GM19467 (cell line): ENCODE results near the gene POU6F2.
"Not testable (repeated sequence)": the region's sequence is repeated elsewhere in the genome, so short reads cannot be mapped to it uniquely, and the experiment has no call there.

Experiments used
- ATAC-seq: cut with Tn5 transposase; IDR thresholded peaks from one replicate; pipeline ENCODE4 v1.9.1; 2021; ENCODE audit warnings: mild to moderate bottlenecking, moderate library complexity; ENCODE audit not compliant: unreplicated experiment

The POU6F2 gene

DNA sequence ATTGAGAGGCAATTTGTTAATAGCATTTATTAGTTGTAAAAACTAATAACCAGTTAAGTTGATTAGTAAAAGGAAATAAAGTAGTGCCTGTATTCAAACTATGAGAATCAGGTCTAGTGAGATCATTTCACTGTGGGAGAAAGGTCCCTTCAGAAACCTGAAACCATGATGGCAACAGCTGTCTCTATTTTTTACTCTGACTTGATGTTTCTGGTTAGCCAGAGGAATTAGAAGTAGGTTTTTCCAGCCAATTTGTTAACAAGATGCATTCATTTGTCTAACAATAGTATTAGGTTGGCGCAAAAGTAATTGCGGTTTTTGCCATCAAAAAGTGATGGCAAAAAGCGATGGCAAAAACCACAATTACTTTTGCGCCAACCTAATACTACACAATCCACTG lies 316.3 kb downstream of the POU6F2 start:
- no peak for ATAC-seq

DNA sequence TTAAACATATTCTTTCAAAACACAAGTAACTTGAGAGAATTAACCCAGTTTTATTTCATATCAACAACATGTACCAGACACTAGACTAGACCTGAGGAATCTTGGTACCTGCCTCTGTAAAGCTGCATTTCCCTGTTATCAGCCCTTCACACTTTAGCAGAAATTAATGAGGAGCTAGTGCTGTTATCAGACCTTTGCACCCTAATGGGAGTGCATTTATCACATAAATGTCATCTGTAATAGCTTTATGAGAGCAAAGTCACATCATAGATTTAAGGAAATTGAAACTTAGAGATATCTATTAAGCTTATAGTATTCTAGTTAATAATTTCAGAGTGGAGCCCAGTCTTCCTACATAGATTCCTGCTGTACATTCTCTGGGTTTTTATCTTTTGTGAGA lies 318.1 kb downstream of the POU6F2 start:
- ATAC-seq, result no peak

DNA sequence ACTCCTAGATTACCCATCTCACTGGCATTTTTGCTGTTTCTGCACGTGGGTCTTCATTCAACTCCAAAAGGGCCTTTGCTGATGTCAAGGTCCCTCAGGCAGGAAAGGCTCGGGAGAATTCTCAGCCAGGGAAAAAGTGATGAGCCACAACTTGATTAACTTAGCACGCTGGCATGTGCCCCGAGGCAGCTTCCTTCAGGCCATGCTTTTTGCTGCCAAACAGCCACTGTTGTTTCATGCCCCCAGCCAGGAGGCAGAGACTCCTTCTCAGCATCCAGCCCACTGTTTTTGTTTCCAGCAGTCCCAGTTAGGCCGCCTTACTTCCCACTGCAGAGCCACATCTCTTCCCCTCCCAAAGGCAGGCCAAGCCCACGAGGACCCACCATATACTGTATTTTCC lies 322.0 kb downstream of the POU6F2 start:
- ATAC-seq, result no peak

DNA sequence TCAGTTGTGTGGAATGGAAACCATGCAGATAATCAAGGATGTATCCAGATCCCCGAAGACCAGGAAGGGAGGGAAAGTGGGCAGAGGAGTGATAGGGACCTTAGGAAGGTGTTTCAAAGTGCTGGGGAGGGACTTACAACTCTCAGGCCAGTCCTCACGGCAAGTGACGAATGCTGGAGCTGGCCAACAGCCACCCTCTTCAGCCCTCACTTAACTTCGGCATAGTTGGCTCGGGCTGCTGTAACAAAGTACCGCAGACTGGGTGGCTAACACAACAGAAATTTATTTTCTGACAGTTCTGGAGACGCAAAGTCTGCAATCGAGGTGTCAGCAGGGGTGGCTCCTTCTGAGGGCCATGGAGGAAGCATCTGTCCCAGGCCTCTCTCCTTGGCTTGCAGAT lies 322.6 kb downstream of the POU6F2 start:
- no peak for ATAC-seq

DNA sequence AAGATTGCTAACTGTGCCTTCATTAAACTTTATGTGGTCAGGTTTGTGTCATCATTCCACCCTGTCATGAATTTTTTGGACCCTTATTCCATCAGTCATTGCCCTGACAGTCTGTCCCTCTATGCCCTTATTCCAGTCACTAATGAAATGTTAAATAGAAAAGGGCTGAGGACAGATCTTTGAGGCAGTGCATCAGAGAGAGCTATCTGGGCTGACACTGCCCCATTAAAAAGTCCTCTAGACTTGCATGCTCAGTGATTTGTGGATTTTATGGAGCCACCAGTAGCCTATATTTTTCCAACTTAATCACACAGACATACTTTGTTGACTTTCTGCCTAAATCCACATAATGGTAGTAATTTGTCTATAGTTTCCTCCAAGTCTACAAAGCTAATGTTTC lies 323.8 kb downstream of the POU6F2 start:
- no peak for ATAC-seq

DNA sequence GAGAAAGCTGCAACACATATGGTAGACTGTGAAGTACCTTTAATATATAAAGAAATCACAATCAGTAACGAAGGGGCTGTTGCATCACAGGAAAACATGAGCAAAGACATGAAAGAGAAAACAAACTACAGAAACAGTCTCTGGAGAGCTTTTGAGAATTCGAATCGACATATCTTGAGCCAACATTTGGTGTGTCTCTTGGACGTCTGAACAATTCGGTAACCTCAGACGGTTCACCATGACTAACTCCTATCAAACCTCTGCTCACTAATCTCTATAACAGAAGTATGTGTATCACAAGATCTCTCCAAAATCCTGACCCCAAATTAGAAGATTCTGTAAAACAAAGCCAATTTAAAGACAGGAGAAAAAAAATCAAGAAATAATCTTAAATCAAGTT lies 326.5 kb downstream of the POU6F2 start:
- no peak for ATAC-seq

DNA sequence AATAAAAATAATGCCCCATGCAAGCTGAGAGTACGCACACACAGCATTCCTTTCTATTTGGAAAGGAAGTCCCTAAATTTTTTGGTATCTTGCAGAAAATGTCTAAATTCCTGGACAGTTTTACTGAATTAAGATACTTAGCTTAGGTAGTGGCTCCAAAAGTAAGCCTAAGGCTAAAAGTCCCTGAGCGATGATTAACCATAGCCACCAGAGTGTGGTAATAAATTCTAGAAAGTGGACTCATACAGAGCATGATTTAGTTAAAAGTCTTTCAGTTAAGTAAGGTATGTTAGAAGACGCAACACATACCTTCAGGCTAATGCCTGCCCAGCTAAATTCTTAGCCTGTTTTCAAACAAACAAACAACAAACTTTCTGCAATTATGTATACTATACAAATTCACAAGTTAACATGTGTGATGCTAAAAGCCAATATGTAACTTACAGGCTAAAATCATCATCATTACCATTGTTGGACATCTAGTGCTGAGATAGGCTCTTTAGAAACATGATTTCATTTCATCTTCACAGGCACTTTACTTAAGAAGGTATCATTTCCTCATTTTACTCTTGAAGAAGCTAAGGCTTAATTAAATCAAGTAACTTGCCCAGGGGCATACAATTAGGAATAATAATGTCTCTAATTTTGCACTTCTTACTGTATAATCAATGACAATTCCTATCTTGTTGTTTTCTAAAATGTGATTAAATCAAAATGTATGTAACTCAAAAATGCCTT lies 327.1 kb downstream of the POU6F2 start:
- ATAC-seq, result no peak

DNA sequence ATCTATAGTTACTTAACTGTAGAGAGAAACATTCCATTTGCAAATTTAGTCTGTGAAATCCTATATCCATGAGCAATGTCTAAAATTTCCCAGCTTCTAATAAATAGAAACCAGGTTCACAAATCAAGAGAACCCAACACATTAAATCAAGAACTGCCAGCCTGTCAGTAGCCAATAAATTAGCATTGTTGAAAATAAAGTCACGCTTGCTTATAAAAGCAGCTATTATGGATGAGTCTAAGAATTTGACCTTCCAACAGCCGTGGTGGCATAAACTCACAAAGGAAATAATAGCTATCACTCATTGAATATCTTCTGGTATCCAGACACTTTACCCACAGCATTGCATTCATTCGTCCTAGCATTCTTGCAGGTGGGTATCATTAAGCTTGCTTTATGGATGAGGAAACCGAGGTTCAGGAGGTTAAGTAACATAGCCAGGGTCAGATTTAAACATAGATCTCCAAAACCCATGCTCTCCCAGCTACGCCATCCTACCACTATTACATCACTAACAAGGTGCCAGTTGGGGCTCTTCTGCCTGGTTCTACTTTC lies 328.4 kb downstream of the POU6F2 start:
- no peak for ATAC-seq

DNA sequence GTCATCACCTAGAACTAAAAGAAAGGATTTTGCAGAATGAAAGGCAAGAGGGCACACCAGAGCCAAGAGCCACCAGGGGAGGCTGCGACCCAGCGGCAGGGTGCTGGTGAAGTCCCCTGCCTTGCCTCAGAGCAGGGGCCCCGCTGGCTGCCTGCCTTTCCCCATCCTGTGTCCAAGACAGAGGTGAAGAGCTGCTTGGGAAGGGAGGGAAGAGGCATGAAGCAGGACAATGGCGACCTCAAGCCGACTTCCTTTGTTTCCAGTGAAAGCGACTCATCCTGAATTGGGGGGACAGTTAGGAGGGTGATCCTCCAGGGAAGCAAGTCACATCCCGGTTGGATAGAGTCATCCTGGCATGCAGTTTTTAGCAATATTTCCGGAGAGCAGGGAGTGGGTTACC lies 333.0 kb downstream of the POU6F2 start:
- no peak for ATAC-seq

DNA sequence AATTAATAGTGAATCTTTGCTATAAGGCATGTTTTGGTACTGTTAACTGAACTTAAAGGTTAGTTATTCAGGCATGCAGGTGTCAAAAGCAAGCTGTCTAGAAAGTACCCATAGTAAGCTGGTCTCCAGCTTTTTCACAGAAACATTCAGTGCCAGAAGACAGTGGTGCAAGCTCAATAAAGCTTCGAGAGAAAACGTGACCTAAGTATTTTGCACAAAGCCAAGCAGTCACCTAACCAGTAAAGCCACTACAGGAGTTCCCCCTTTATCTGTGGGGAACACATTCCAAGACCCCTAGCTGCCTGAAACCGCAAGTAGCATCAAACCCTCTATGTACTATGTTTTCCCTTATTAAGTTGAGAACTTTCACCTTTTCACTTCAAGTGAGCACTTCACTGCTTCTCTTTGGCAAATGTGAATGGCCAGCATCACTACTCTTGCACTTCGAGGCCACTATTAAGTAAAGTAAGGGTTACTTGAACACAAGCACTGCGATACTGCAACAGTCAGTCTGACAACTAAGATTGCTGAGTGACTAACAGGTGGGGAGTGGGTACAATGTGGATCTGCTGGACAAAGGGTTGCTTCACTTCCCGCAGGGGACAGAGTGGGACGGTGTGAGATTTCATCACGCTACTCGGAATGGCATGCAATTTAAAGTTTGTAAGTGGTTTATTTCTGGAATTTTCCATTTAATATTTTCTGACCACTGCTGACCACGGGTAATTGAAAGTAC lies 334.7 kb downstream of the POU6F2 start:
- no peak for ATAC-seq

DNA sequence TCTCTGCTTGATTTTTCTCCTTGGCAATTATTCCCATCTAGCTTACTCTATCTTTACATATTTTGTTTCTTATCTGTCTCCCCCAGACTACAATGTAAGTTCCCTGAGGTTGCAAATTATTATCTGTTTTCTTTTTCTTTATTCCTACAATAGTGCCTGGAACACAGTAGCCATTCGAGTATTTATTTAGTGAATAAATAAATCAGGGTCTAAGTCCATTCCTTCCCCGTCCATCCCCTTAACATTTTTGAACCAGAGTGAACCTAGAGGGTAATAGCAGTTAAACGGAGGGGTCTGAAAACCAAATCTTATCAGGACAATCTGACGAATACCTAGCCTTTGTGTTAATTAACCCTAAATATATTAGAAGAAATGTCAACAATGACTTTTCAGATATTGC lies 335.7 kb downstream of the POU6F2 start:
- ATAC-seq, result no peak

DNA sequence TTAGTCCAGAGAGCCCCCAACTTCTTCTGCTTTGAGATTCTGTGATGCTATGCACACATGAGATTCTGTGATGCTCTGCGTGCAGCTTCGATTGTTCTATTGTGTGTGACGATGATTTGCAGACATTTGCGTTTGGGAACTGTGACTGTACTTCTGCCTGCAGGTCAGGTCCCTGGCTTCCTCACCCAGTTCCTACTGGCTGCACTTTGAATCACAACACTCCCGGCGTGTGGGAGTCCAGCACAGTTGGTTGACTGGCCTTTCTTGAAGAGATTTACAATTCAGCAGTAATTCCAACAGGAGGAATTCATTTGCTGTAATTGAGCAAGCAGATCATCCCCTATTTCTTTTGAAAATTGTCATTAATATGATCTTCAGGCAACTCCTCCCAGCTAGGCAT lies 336.3 kb downstream of the POU6F2 start:
- ATAC-seq, result no peak

DNA sequence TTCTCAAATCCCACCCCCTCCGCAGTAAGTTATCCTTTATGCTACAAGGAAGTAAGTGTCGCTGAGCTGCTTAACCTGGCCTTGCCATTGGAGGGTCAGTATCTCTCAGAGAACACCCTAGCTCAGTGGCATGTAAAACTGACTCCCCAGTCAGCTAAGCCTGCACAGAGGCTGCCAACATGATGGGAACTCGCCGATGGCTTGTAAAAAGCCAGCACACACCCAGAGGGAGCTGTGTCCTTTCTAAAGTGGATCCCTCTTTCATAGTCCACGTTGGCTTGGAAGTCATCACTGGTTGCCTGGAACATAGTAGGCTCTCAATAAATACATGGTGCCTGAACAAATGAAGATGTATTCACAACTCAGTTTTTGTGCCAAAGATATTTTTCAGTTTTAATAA lies 339.4 kb downstream of the POU6F2 start:
- no peak for ATAC-seq

DNA sequence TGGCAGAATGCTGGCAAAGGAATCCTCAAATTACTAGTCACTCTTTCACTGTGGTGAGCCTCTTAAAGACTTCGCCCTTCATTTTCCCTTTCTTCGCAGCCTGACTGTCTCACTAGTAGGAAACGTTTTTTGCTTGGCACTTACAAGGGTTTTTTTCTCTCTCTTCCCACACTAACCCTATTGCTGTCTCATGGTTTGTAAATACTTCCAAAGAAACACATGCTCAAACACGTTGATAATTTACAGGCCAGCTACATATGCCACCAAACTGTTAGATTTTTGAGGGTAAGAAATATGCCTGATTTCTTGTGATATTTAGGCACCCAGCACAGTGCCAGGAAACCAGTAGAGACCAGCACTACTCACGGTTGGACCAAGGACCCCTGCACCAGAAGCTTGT lies 340.2 kb downstream of the POU6F2 start:
- no peak for ATAC-seq

DNA sequence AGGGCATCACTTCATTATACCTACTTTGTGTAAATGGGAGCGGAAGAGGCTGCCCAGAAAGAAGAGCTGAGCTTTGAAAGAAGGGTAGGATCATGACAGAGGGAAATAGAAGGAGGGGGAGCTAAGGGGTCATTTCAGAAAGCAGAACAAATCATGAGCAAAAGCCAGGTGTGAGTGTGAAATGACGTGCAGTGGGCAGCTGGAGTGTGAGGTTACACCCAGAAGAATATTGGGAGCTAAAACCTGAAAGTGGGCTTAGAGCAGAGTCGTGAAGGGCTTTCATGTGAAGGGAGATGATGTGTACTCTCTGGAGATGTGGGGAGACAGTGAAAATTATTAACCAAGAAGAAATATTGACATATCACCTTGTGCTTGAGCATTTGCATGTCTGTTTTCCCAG lies 343.5 kb downstream of the POU6F2 start:
- ATAC-seq, result no peak

DNA sequence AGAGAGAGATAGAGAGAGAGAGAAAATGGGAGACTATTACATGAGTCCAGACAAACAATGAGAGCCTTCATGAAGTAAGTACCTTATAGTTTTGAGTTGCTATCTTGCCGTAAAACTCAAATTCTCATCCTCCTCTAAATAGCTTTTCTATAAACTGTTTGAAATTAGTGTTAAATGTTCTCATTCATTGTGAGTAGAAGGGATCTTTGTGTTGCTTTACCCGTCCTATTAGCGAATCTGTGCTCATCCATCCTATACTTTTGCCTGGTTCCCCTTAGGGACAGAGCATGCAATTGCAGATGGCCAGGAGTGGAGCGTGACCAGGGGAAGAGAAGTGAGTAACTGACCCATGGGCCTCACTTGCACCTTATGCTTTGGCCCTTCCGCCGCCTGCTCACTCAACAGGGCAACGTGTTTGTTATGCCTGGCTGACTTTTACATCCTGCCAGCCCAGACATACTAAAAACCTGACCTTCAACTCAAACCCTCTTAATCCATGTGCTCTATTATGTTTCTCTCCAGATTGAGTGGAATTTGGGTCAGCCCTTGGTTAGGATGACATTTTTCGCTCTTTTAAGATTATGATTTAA lies 344.3 kb downstream of the POU6F2 start:
- ATAC-seq, result no peak

DNA sequence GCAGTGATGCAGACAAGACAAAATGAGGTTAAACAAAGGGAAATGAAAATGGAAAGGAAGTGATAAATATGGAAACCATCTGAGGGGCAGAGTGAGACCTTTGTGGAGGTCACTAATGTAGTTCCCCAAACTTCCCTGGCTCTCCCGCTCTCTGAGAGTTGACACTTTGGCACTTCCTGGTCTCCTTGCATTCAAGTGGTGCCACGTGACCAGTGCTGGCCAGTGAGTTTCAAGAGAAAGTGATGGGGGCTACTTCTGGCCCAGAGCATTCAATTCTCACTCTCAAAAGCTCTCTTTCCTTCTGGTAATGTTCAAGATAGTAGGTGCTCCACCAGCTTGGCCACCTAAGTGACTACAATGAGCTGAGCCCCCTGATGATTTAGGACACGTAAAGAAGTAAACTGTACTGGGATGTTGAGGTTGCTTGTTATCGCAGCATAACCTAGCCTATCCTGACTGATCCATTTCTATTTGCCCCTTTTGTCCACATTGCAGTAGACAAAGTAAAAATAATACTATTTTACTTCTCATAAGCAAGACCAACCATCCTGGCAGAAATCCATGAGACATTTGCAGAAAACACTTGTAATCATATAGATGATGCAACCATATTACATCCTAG lies 346.5 kb downstream of the POU6F2 start:
- no peak for ATAC-seq

DNA sequence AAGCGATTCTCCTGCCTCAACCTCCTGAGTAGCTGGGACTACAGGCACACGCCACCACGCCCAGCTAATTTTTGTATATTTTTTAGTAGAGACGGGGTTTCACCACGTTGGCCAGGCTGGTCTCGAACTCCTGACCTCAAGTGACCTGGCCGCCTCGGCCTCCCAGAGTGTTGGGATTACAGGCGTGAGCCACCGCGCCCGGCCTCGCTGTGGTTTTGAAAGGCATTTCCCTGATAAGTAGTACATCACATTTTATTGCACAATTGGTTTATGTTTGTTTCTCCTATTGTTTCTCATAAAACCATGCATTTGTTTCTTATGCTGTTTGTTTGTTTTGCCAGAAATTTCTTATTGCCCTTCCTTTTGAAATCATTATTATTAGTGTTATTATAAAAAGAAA lies 353.9 kb downstream of the POU6F2 start:
- not testable (repeated sequence) for ATAC-seq

DNA sequence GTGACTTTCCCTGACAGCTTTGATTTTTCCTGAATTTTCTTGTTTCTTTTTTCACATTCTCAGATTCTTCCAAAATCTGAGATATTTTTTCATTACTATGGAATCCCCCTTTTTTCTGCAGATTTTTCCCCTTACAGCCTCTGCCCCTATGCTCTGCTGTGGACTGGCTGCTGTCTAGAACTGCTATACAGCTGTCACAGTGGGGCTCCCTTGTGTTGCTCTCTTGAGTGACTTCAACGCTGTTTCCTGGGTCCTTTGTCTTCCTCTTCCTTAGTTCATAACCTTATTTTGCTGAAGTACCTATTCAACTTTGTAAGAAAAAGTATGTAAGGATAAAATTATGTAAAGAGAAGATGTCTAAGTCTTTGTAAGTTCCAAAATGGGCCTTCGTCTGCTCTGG lies 354.4 kb downstream of the POU6F2 start:
- ATAC-seq, result no peak

DNA sequence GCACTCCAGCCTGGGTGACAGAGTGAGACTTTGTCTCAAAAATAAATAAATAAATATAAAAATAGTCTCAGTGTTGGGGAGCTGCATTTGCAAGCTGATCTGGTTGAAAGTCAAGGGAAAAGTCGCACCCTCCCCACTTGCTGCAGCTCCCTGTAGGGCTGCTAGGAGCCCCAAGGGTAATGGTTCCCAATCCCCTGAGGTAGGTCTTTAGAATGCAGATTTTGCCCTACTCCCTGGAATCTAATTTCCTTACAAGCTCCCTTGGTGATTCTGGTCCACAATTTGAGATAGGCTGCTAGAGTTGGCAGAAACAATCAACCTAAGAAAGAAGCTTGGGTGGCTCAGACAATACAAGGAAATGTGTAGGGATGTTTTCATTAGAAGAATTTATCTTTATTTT lies 356.0 kb downstream of the POU6F2 start:
- no peak for ATAC-seq

DNA sequence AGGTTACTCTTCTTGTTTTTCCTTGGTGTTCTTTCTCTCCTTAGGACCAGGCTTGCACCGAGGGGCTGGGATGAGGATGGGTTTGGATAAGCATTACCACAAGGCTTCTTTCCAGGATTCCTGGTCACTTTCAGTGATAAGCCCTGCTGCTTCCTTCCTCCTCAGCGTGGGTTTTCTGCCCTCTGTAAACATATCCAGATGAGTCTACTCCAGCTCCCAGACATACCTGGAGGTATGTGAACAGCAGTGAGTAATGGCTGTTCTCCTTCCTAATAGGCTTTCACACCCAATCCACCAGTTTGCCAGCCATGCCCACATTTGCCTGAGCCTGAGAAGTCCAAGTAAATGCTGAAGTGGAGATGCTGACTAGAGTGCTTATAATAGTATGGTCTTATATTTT lies 358.7 kb downstream of the POU6F2 start:
- ATAC-seq, result no peak

DNA sequence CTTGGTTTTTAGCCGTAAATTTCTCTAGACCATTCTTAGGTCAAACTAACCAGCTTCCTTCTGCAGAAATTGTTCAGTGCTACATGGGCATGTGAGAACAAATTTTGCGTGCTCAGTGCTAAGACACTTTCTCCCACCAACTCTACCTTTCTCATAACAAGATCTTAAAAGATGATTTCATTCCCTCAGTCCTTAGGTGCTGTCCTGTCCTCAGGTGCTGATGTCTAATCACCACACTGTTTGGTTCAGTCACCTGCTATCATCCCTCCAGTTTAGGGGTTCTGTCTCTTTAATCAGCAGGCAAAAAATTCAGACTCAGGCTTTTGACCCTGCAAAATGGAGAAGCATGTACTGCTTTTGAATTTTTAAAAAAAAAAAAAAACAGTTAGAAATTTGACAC lies 361.0 kb downstream of the POU6F2 start:
- ATAC-seq, result no peak
